SJCRH30 (cell line): ENCODE measurements around the gene RBM15B. TPM values are rescaled to one million over a fixed set of nuclear protein-coding genes. Genes with fewer than 3 reads are reported as not detected.
A peak's percentile ranks its signal among the peaks of the same experiment; 100 is the strongest.
"Not testable (repeated sequence)": the region's sequence is repeated elsewhere in the genome, so short reads cannot be mapped to it uniquely, and the experiment has no call there.

Experiments used
- DNase-seq, 2 experiments: peaks; one replicate each; pipeline ENCODE4 v3.0.0-alpha.2; 2015 to 2020
- H3K27ac ChIP-seq: fragments of 250-450 bp; sonication (Bioruptor Pico); 2 replicates; pipeline ENCODE4 v1.5.1; 2020; ENCODE audit warnings: mild to moderate bottlenecking, moderate library complexity
- H3K27me3 ChIP-seq: fragments of 250-450 bp; sonication (Bioruptor Pico); 2 replicates; pipeline ENCODE4 v1.5.1; 2020; ENCODE audit warnings: mild to moderate bottlenecking, moderate library complexity
- H3K36me3 ChIP-seq: fragments of 250-450 bp; sonication (Bioruptor Pico); 2 replicates; pipeline ENCODE4 v1.5.1; 2020; ENCODE audit warnings: mild to moderate bottlenecking, moderate library complexity
- H3K4me1 ChIP-seq: fragments of 250-450 bp; sonication (Bioruptor Pico); 2 replicates; pipeline ENCODE4 v1.5.1; 2020; ENCODE audit warnings: mild to moderate bottlenecking, moderate library complexity
- H3K4me3 ChIP-seq: fragments of 250-450 bp; sonication (Bioruptor Pico); 2 replicates; pipeline ENCODE4 v1.5.1; 2020; ENCODE audit warnings: mild to moderate bottlenecking, moderate library complexity
- H3K9me3 ChIP-seq: fragments of 250-450 bp; sonication (Bioruptor Pico); replicated peaks from 2 replicates; pipeline ENCODE4 v1.5.1; 2020; ENCODE audit warnings: mild to moderate bottlenecking, moderate library complexity
- total RNA-seq: library from RNA; depleted of rRNA; stranded (reverse); fragments of >200 nt; shearing (Covaris generic); gene quantifications from 2 replicates; pipeline ENCODE4 v1.2.3, GENCODE V29; 2014; rRNA removed

RBM15B gene
- 32.9 and 33.6 TPM in 2 replicates for total RNA-seq

- Histone ChIP-seq H3K4me3 (peak within 1 kb of the TSS; percentile 76), H3K27ac (peak within 1 kb of the TSS; percentile 41; the same call in 1 of the 2 replicates), H3K9me3 (no peaks in the 10 kb centered on the region), H3K4me1 (peaks cover 8% of the 10 kb centered on the region), H3K27me3 (no peaks in the 10 kb centered on the region), H3K36me3 (peaks cover 55% of the 10 kb centered on the region)
- DNase-seq = peak; percentile 96 to 98
Observed at GRCh38 chr3:51391075-51391565, at the start of gene RBM15B. Gene RBM15B (plus strand): TSS chr3:51391285. CDS start chr3:51391400, 115 bp downstream.

GRCh38 chr3:51343918-51344687 lies 47.0 kb upstream of the RBM15B start:
- H3K36me3 ChIP-seq = no peaks in the 10 kb centered on the region
- H3K27ac ChIP-seq = no peak overlapping the region

GRCh38 chr3:51350751-51351150 lies 40.3 kb upstream of the RBM15B start:
- Histone ChIP-seq H3K4me3 (no peak overlapping the region), H3K27ac (no peak overlapping the region), H3K27me3 (no peaks in the 10 kb centered on the region), H3K4me1 (no peaks in the 10 kb centered on the region), H3K9me3 (no peaks in the 10 kb centered on the region; the same call in 1 of the 2 replicates), H3K36me3 (no peaks in the 10 kb centered on the region)
- no peak for DNase-seq

More at GRCh38 chr3:51343918-51344687, 47.0 kb upstream of the RBM15B start:
- no peaks in the 10 kb centered on the region; the same call in 1 of the 2 replicates for H3K9me3 ChIP-seq
- DNase-seq = no peak
- no peak overlapping the region for H3K4me3 ChIP-seq
- H3K4me1 ChIP-seq = peaks cover 19% of the 10 kb centered on the region
- no peaks in the 10 kb centered on the region for H3K27me3 ChIP-seq

GRCh38 chr3:51353131-51353530 lies 38.0 kb upstream of the RBM15B start:
- Histone ChIP-seq H3K4me3 (no peak overlapping the region), H3K27me3 (no peaks in the 10 kb centered on the region), H3K4me1 (no peaks in the 10 kb centered on the region), H3K9me3 (no peaks in the 10 kb centered on the region), H3K27ac (no peak overlapping the region), H3K36me3 (no peaks in the 10 kb centered on the region)
- DNase-seq = no peak

- H3K36me3 ChIP-seq = no peaks in the 10 kb centered on the region
- no peak for DNase-seq
- H3K9me3 ChIP-seq = no peaks in the 10 kb centered on the region
- no peak overlapping the region for H3K27ac ChIP-seq
- no peaks in the 10 kb centered on the region for H3K4me1 ChIP-seq
- H3K27me3 ChIP-seq = no peaks in the 10 kb centered on the region
- no peak overlapping the region for H3K4me3 ChIP-seq
Observed at GRCh38 chr3:51353691-51354090, 37.4 kb upstream of the RBM15B start.

- Histone ChIP-seq H3K36me3 (no peaks in the 10 kb centered on the region), H3K27ac (no peak overlapping the region), H3K4me3 (no peak overlapping the region), H3K27me3 (no peaks in the 10 kb centered on the region), H3K4me1 (no peaks in the 10 kb centered on the region), H3K9me3 (no peaks in the 10 kb centered on the region)
- DNase-seq = no peak
Observed at GRCh38 chr3:51354172-51354571, 36.9 kb upstream of the RBM15B start.

GRCh38 chr3:51354731-51355615 lies 36.1 kb upstream of the RBM15B start:
- DNase-seq = no peak
- Histone ChIP-seq H3K27ac (no peak overlapping the region), H3K27me3 (no peaks in the 10 kb centered on the region), H3K9me3 (no peaks in the 10 kb centered on the region), H3K4me3 (no peak overlapping the region), H3K36me3 (no peaks in the 10 kb centered on the region), H3K4me1 (no peaks in the 10 kb centered on the region)

GRCh38 chr3:51355891-51356578 lies 35.0 kb upstream of the RBM15B start:
- no peak for DNase-seq
- Histone ChIP-seq H3K36me3 (no peaks in the 10 kb centered on the region), H3K27ac (no peak overlapping the region), H3K9me3 (no peaks in the 10 kb centered on the region), H3K4me1 (no peaks in the 10 kb centered on the region), H3K27me3 (no peaks in the 10 kb centered on the region), H3K4me3 (no peak overlapping the region)

GRCh38 chr3:51357856-51358255 lies 33.2 kb upstream of the RBM15B start:
- H3K4me3 ChIP-seq = no peak overlapping the region
- H3K9me3 ChIP-seq = no peaks in the 10 kb centered on the region
- DNase-seq = no peak
- no peak overlapping the region for H3K27ac ChIP-seq
- H3K27me3 ChIP-seq = no peaks in the 10 kb centered on the region
- no peaks in the 10 kb centered on the region for H3K4me1 ChIP-seq
- no peaks in the 10 kb centered on the region for H3K36me3 ChIP-seq

- no peak overlapping the region for H3K27ac ChIP-seq
- DNase-seq = no peak
- no peaks in the 10 kb centered on the region for H3K36me3 ChIP-seq
- H3K9me3 ChIP-seq = peaks cover 3% of the 10 kb centered on the region; the same call in 1 of the 2 replicates
- no peak overlapping the region for H3K4me3 ChIP-seq
- H3K4me1 ChIP-seq = no peaks in the 10 kb centered on the region
- no peaks in the 10 kb centered on the region for H3K27me3 ChIP-seq
Observed at GRCh38 chr3:51358981-51359380, 32.1 kb upstream of the RBM15B start.

GRCh38 chr3:51360806-51361205 lies 30.3 kb upstream of the RBM15B start:
- peaks cover 5% of the 10 kb centered on the region; the same call in 1 of the 2 replicates for H3K9me3 ChIP-seq
- H3K4me1 ChIP-seq = no peaks in the 10 kb centered on the region
- H3K36me3 ChIP-seq = no peaks in the 10 kb centered on the region
- H3K27ac ChIP-seq = no peak overlapping the region
- H3K27me3 ChIP-seq = no peaks in the 10 kb centered on the region
- no peak overlapping the region for H3K4me3 ChIP-seq
- no peak for DNase-seq

GRCh38 chr3:51361746-51362145 lies 29.3 kb upstream of the RBM15B start:
- peaks cover 5% of the 10 kb centered on the region; the same call in 1 of the 2 replicates for H3K9me3 ChIP-seq

GRCh38 chr3:51362476-51362875 lies 28.6 kb upstream of the RBM15B start:
- H3K9me3 ChIP-seq = peaks cover 7% of the 10 kb centered on the region; the same call in 1 of the 2 replicates
- no peaks in the 10 kb centered on the region for H3K36me3 ChIP-seq
- no peak for DNase-seq

More at GRCh38 chr3:51361746-51362145, 29.3 kb upstream of the RBM15B start:
- no peaks in the 10 kb centered on the region for H3K4me1 ChIP-seq
- H3K27me3 ChIP-seq = no peaks in the 10 kb centered on the region
- no peak for DNase-seq
- H3K27ac ChIP-seq = no peak overlapping the region
- H3K36me3 ChIP-seq = no peaks in the 10 kb centered on the region
- no peak overlapping the region for H3K4me3 ChIP-seq

GRCh38 chr3:51368276-51368675 lies 22.8 kb upstream of the RBM15B start:
- H3K9me3 ChIP-seq, H3K36me3 ChIP-seq, DNase-seq, H3K27me3 ChIP-seq, H3K27ac ChIP-seq, H3K4me3 ChIP-seq, H3K4me1 ChIP-seq: not testable (repeated sequence)

More at GRCh38 chr3:51362476-51362875, 28.6 kb upstream of the RBM15B start:
- Histone ChIP-seq H3K27me3 (no peaks in the 10 kb centered on the region), H3K4me3 (no peak overlapping the region), H3K4me1 (no peaks in the 10 kb centered on the region), H3K27ac (no peak overlapping the region)
